Mesendoderm (in vitro differentiated cells): ENCODE measurements around the gene SLIT2. TPM values are rescaled to one million over a fixed set of nuclear protein-coding genes. Genes with fewer than 3 reads are reported as not detected.

Experiments used
- DNase-seq: peaks from one replicate; pipeline ENCODE4 v3.0.0; 2013
- H2AK5ac ChIP-seq: 2 replicates; pipeline ENCODE4 v1.6.1; 2013; ENCODE audit warnings: low read length, inconsistent platforms
- H2BK120ac ChIP-seq: 2 replicates; pipeline ENCODE4 v1.6.1; 2013; ENCODE audit warnings: low read depth, mild to moderate bottlenecking, low read length, moderate library complexity, mixed read lengths
- H2BK15ac ChIP-seq: replicated peaks from 2 replicates; pipeline ENCODE4 v1.6.1; 2013; ENCODE audit warnings: low read depth, mild to moderate bottlenecking, moderate library complexity
- H2BK5ac ChIP-seq: 2 replicates; pipeline ENCODE4 v1.6.1; 2013; ENCODE audit warnings: low read length, inconsistent platforms
- H3K18ac ChIP-seq: 2 replicates; pipeline ENCODE4 v1.6.1; 2013; ENCODE audit warnings: mild to moderate bottlenecking, low read length, mixed read lengths
- H3K23ac ChIP-seq: one replicate; pipeline ENCODE4 v1.6.1; 2013; ENCODE audit warnings: low read length
- H3K27ac ChIP-seq: 2 replicates; pipeline ENCODE4 v1.5.1; 2013; ENCODE audit warnings: low read depth, mild to moderate bottlenecking, inconsistent platforms, low read length, moderate library complexity
- H3K27me3 ChIP-seq: 2 replicates; pipeline ENCODE4 v1.6.1; 2013; ENCODE audit warnings: low read length, control low read depth, mild to moderate bottlenecking, inconsistent platforms; ENCODE audit not compliant: insufficient read depth, poor library complexity
- H3K36me3 ChIP-seq: 2 replicates; pipeline ENCODE4 v1.6.1; 2013; ENCODE audit warnings: low read length, inconsistent platforms; ENCODE audit not compliant: control insufficient read depth, insufficient read depth
- H3K4ac ChIP-seq: one replicate; pipeline ENCODE4 v1.6.1; 2013; ENCODE audit warnings: low read depth, mild to moderate bottlenecking, low read length, moderate library complexity
- H3K4me1 ChIP-seq: 2 replicates; pipeline ENCODE4 v1.6.1; 2013; ENCODE audit warnings: low read depth, low read length, inconsistent platforms; ENCODE audit not compliant: control insufficient read depth
- H3K4me2 ChIP-seq: 2 replicates; pipeline ENCODE4 v1.6.1; 2013; ENCODE audit warnings: low read length
- H3K4me3 ChIP-seq: 2 replicates; pipeline ENCODE4 v1.5.1; 2013; ENCODE audit warnings: mild to moderate bottlenecking, low read length
- H3K56ac ChIP-seq: one replicate; pipeline ENCODE4 v1.6.1; 2013; ENCODE audit warnings: low read length
- H3K79me1 ChIP-seq: 2 replicates; pipeline ENCODE4 v1.6.1; 2013; ENCODE audit warnings: low read length, inconsistent platforms
- H3K79me2 ChIP-seq: 2 replicates; pipeline ENCODE4 v1.6.1; 2013; ENCODE audit warnings: mild to moderate bottlenecking, low read length; ENCODE audit not compliant: control insufficient read depth, insufficient read depth
- H3K9ac ChIP-seq: 2 replicates; pipeline ENCODE4 v1.6.1; 2013; ENCODE audit warnings: low read length, inconsistent platforms
- H4K5ac ChIP-seq: one replicate; pipeline ENCODE4 v1.6.1; 2013; ENCODE audit warnings: low read length
- H4K8ac ChIP-seq: one replicate; pipeline ENCODE4 v1.6.1; 2013; ENCODE audit warnings: low read depth, mild to moderate bottlenecking, control low read depth, low read length, moderate library complexity
- WGBS: extraction: QIAGEN DNeasy Blood & Tissue Kit; methylation state at CpG from one replicate; pipeline ENCODE4 v1.1.7; 2013; ENCODE audit warnings: low lambda C conversion rate, missing lambda C conversion rate; ENCODE audit not compliant: insufficient coverage; ENCODE audit errors: extremely low coverage; 5-methylcytosine and 5-hydroxymethylcytosine counted together
- polyA plus RNA-seq, 2 experiments: library from polyadenylated mRNA; stranded (reverse); fragments of 200-250 nt; gene quantifications; one replicate each; pipeline ENCODE4 v1.2.3, GENCODE V29; 2013

SLIT2 gene
- polyA plus RNA-seq (2013, experiment 1 of 2): 23.4 TPM
- 23.2 TPM for polyA plus RNA-seq (2013, experiment 2 of 2)

- Histone ChIP-seq H3K4me2 (peak within 1 kb of the TSS; percentile 79), H2AK5ac (no peak within 1 kb of the TSS), H3K23ac (no peak within 1 kb of the TSS), H2BK15ac (no peak within 1 kb of the TSS), H3K27me3 (peaks cover 4% of the 10 kb centered on the region), H4K8ac (no peak within 1 kb of the TSS), H3K56ac (peak within 1 kb of the TSS; percentile 87), H3K18ac (peak within 1 kb of the TSS; percentile 85), H3K4me3 (peak within 1 kb of the TSS; percentile 69), H3K9ac (peak within 1 kb of the TSS; percentile 69), H3K4me1 (no peaks in the 10 kb centered on the region), H3K79me1 (no peaks in the 10 kb centered on the region), H3K4ac (no peak within 1 kb of the TSS), H3K27ac (no peak within 1 kb of the TSS), H3K36me3 (no peaks in the 10 kb centered on the region), H2BK5ac (no peak within 1 kb of the TSS), H2BK120ac (no peak within 1 kb of the TSS), H3K79me2 (peaks cover 10% of the 10 kb centered on the region), H4K5ac (no peak within 1 kb of the TSS)
- no CpG with 5 or more reads among the region's 85 CpGs for WGBS
- DNase-seq: peak; percentile 91
Measured at GRCh38 chr4:20251796-20252655, at the start of gene SLIT2. Gene SLIT2, plus strand, starts transcription at chr4:20251905. Its CDS starts 1,911 bp downstream, at chr4:20253816.

GRCh38 chr4:20203508-20203907 is 48.2 kb upstream of the SLIT2 start:
- no peaks in the 10 kb centered on the region for H3K4me1 ChIP-seq
- H2BK15ac ChIP-seq: no peak overlapping the region
- no peaks in the 10 kb centered on the region for H3K36me3 ChIP-seq
- H4K5ac ChIP-seq: no peak overlapping the region
- H2BK5ac ChIP-seq: no peak overlapping the region
- H2AK5ac ChIP-seq: no peak overlapping the region
- no peak overlapping the region for H3K4me3 ChIP-seq
- no peak overlapping the region for H4K8ac ChIP-seq
- DNase-seq: no peak
- no peak overlapping the region for H3K9ac ChIP-seq
- H2BK120ac ChIP-seq: no peak overlapping the region
- no peak overlapping the region for H3K4ac ChIP-seq
- H3K79me1 ChIP-seq: no peaks in the 10 kb centered on the region
- H3K4me2 ChIP-seq: no peak overlapping the region
- no peaks in the 10 kb centered on the region for H3K27me3 ChIP-seq
- H3K18ac ChIP-seq: no peak overlapping the region
- no peak overlapping the region for H3K56ac ChIP-seq
- H3K23ac ChIP-seq: no peak overlapping the region
- H3K27ac ChIP-seq: no peak overlapping the region
- no peaks in the 10 kb centered on the region for H3K79me2 ChIP-seq

GRCh38 chr4:20217521-20217920 is 34.2 kb upstream of the SLIT2 start:
- Histone ChIP-seq H3K79me1 (no peaks in the 10 kb centered on the region), H3K27ac (no peak overlapping the region), H2AK5ac (no peak overlapping the region), H3K4me1 (no peaks in the 10 kb centered on the region), H2BK120ac (no peak overlapping the region), H4K5ac (no peak overlapping the region), H3K36me3 (no peaks in the 10 kb centered on the region), H3K4me2 (no peak overlapping the region), H3K4ac (no peak overlapping the region), H3K23ac (no peak overlapping the region), H3K79me2 (no peaks in the 10 kb centered on the region), H3K9ac (no peak overlapping the region), H2BK5ac (no peak overlapping the region), H3K27me3 (no peaks in the 10 kb centered on the region), H4K8ac (no peak overlapping the region), H3K18ac (no peak overlapping the region), H3K56ac (no peak overlapping the region), H2BK15ac (no peak overlapping the region), H3K4me3 (no peak overlapping the region)
- WGBS: no CpG with 5 or more reads among the region's 1 CpG
- no peak for DNase-seq

- Histone ChIP-seq H3K4me1 (no peaks in the 10 kb centered on the region), H4K5ac (no peak overlapping the region), H3K79me2 (no peaks in the 10 kb centered on the region), H3K27ac (no peak overlapping the region), H3K4me2 (no peak overlapping the region), H2BK15ac (no peak overlapping the region), H3K23ac (no peak overlapping the region), H3K9ac (no peak overlapping the region), H3K79me1 (no peaks in the 10 kb centered on the region), H3K36me3 (no peaks in the 10 kb centered on the region), H3K4me3 (no peak overlapping the region), H3K27me3 (no peaks in the 10 kb centered on the region), H2AK5ac (no peak overlapping the region), H3K4ac (no peak overlapping the region), H4K8ac (no peak overlapping the region), H3K56ac (no peak overlapping the region), H2BK5ac (no peak overlapping the region), H2BK120ac (no peak overlapping the region), H3K18ac (no peak overlapping the region)
- DNase-seq: no peak
- no CpG with 5 or more reads among the region's 1 CpG for WGBS
Measured at GRCh38 chr4:20217951-20218350, 33.8 kb upstream of the SLIT2 start.

GRCh38 chr4:20219521-20219920 is 32.2 kb upstream of the SLIT2 start:
- Histone ChIP-seq H3K4ac (no peak overlapping the region), H3K56ac (no peak overlapping the region), H3K23ac (no peak overlapping the region), H2AK5ac (no peak overlapping the region), H3K4me2 (no peak overlapping the region), H4K8ac (no peak overlapping the region), H3K9ac (no peak overlapping the region), H3K36me3 (no peaks in the 10 kb centered on the region), H2BK15ac (no peak overlapping the region), H4K5ac (no peak overlapping the region), H3K79me1 (no peaks in the 10 kb centered on the region), H3K79me2 (no peaks in the 10 kb centered on the region), H3K4me3 (no peak overlapping the region), H3K4me1 (no peaks in the 10 kb centered on the region), H3K27ac (no peak overlapping the region), H2BK5ac (no peak overlapping the region), H3K18ac (no peak overlapping the region), H3K27me3 (no peaks in the 10 kb centered on the region), H2BK120ac (no peak overlapping the region)
- DNase-seq: no peak
